Fibroblast of skin of abdomen (primary cell): Measurements from ENCODE around the gene TVP23A.
"Not testable (repeated sequence)": the region's sequence is repeated elsewhere in the genome, so short reads cannot be mapped to it uniquely, and the experiment has no call there.

ENCODE experiments used
- DNase-seq: peaks from one replicate; pipeline ENCODE4 v3.0.0-alpha.2; 2013

The TVP23A gene

DNA sequence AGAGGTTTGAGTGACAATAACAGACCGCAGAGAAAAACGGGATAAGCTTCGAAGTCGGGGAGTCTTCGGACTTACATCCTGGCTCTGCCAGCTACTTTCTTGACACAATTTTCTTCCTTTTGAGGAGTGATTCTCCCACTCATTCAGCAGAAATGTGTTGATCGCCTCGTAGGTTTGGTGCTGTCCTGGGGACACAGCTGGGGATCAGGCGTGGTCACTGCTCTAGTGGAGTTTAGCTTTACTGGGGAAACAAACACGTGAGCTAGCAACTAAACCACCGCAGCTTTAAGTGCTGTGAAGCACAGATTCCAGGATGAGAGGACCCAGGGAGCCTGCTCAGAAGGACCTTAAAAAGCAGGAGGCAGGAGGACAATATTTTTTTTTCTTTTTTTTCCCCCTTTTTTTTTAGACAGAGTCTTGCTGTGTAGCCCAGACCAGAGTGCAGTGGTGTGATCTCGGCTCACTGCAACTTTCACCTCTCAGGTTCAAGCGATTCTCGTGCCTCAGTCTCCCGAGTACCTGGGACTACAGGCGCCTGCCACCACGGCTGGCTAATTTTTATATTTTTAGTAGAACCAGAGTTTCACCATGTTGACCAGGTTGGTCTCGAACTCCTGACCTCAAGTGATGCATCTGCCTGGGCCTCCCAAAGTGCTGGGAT lies 74.1 kb downstream of the TVP23A start:
- no peak for DNase-seq

GRCh38 chr16:10743610-10744369 lies 74.8 kb downstream of the TVP23A start, which contains the start of gene NUBP1:
Gene NUBP1 (plus strand): TSS chr16:10743842. CDS start chr16:10743864, 22 bp downstream.
- peak; percentile 98 for DNase-seq

DNA sequence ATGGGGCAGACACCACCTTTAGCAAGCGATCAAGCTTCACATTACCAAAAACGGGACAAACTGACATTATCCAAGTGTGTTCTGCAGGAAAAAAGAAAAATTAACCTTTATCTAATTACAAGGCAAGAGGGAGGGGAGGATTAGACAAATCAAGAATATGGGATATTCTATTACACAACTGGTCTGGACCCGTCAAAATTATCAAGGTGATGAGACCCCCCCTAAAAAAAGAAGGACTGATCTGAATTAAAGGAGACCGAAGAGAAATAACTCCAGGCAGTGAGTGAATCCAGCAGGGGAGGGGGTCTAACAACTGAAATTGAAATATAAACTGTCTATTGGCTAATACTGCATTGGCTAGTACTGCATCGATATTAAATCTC lies 75.4 kb downstream of the TVP23A start:
- DNase-seq, result no peak

GRCh38 chr16:10741844-10742243 lies 76.8 kb downstream of the TVP23A start:
- peak; percentile 43 for DNase-seq

DNA sequence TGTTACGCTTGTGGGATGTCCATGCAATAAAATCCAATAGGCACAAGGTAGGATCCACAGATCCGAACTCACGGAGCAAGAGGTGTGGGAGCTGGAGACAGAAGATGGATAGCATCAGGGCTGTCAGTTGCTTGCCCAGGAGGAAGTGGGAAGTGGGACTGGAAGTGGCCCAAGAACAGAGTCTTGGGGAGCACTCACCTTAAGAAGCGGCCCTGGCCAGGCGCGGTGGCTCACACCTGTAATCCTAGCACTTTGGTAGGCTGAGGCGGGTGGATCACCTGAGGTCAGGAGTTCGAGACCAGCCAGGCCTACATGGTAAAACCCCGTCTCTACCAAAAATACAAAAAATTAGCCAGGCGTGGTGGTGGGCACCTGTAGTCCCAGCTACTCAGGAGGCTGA lies 77.3 kb downstream of the TVP23A start:
- DNase-seq, result not testable (repeated sequence)

DNA sequence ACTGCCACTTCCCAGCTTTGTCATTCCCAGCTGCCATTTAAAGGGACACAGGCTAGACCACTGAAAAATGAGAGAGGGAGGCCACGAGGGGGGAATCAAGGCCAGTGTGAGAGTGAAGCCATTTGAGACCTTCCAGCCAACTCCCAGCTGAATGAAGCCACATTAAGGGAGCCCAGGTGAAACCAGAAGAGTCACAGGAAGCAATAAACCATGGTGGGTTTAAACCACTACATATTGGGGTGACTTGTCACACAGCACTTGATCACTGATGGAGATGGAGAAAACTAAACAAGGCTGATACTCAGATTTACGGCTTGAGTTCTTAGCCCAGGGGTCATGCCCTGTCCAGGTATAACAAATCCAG lies 77.8 kb downstream of the TVP23A start:
- no peak for DNase-seq

DNA sequence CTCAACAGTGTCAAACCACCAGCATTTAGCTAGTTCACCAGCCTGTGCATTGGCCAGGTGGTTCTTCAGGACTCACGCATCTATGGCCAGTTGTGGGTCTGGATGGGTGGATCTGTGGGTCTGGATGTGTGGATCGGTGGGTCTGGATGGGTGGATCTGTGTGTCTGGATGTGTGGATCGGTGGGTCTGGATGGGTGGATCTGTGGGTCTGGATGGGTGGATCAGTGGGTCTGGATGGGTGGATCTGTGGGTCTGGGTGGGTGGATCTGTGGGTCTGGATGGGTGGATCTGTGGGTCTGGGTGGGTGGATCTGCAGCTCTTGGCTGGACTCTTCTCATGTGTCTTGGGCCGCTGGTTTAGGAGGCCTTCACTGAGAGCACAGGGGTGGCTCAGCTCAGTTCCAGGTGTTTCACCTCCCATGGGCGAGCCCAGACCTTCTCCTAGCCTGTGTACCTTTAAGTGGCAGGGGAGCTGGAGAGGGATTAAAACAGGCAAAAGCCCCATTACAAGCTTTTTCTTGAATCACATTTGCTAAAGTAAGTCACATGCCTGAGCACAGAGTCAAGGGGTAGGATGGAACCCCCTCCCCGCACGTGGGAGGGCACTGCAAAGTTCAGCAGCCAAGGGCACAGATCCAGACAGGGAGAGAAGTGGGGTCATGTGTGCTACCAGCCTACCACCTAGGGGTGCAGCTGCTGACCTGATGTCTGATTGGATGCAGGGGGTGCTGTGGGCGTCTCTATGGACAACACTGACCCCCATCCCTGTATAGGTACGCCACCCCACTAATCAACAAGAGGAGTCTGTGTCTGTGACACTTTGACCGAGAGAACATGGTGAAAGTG lies 78.4 kb downstream of the TVP23A start:
- DNase-seq, result no peak

DNA sequence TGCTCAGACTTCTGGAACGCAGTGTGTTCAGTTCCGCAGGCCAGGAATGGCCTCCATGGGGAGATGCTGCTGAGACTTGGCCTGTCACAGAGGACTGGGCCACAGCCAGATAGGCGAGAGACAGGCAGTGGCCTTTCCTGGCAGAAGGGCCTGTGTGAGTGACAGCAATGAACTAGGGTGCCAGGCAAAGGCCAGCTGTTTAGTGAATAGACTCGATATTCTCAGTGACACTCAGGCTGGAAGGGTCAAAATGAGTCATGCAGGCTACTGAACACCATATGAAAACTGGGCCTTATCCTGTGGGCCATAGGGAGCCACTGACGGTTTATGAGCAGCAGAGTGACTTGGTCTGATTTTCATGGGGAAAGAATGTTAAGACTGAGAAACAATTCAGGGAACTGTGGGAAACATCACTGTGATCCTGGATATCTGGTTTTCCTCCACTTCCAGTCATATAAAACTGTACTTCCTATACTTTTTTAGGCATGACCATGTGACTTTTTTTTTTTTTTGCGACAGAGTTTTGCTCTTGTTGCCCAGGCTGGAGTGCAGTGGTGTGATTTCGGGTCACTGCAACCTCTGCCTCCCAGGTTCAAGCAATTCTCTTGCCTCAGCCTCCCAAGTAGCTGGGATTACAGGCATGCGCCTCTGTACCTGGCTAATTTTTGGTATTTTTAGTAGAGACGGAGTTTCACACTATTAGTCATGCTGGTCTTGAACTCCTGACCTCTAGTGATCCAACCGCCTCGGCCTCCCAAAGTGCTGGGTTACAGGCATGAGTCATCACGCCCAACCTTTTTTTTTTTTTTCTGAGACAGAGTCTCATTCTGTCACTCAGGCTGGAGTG lies 80.1 kb downstream of the TVP23A start:
- DNase-seq, result peak; percentile 69

GRCh38 chr16:10737068-10737625 lies 81.4 kb downstream of the TVP23A start:
- peak; percentile 61 for DNase-seq

DNA sequence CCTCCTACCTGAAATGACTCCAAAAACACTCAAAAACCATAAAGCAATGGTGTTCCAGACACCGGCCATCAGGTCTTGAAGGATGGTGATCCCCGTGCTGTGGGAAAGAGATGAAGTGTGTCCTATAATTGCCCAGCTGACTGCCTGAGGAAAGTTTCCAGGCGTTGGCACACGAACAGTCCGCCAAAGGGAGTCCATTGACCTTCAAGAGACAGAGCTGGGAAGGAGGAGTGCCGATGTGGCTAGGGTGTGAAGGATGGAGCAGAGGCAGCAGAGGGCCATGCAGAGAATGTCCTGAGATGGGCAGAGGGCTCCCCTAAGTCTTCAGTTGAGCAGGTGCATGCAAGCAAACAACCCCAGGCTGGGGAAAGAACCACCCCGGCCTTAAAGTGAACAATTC lies 86.8 kb downstream of the TVP23A start:
- DNase-seq, result no peak

DNA sequence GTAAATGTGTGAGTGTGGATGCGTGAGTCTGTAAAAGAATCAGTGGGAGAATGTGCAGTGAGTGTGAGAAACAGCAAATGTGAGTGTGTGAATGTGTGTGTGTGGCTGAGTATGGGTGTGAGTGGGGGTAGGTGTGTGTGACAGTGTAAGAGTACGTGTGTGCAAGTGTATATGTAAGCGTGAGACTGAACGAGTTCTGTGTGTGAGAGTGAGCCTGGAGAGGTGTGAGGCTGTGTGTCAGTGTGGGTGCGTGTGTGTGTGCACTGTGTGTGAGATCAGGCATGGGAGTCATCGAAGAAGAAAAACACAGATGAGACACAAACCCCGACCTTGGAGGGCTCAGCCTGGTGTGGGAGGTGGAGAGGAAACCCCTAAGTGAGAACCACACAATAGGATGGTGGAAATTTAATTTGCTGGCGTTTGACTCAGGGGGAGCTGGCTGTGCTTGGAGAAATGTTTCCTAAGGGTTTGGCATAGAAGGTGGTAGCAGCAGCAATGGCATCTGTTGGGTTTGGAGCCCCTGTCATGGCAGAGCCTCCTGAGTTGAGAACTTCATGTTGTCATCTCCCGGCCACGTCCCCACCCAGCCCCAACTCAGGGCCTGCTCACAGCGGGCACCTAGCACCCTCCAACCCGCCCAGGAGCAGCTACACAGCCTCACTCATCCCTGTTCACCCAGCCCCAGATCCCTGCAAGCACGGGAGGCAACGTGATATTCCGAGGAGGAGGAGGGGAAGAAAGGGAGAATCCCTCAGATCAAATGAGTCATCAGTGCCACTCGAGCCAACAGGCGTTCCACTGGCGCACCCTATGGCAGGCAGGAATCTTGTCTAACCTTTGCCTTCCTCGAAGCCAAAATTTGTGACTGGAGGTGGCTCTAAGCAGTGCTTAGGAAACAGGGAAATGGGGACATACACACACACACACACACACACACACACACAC lies 89.2 kb downstream of the TVP23A start:
- DNase-seq, result peak; percentile 31

GRCh38 chr16:10728003-10728887 lies 90.3 kb downstream of the TVP23A start:
- no peak for DNase-seq
